GM03348 (cell line): ENCODE data around the gene ACTG2.
A peak's percentile ranks its signal among the peaks of the same experiment; 100 is the strongest.

Source experiments
- DNase-seq: peaks from one replicate; pipeline ENCODE4 v3.0.0; 2012; ENCODE audit warnings: low spot score

ACTG2 gene

GRCh38 chr2:73914667-73915066 is 21.9 kb downstream of the ACTG2 start:
- no peak for DNase-seq

- DNase-seq, result no peak
Measured at GRCh38 chr2:73915437-73915993, 22.7 kb downstream of the ACTG2 start.

GRCh38 chr2:73916666-73917065 is 23.9 kb downstream of the ACTG2 start:
- no peak for DNase-seq

- DNase-seq, result no peak
Measured at GRCh38 chr2:73917296-73917695, 24.5 kb downstream of the ACTG2 start.

GRCh38 chr2:73917696-73918207 is 24.9 kb downstream of the ACTG2 start:
- no peak for DNase-seq

- no peak for DNase-seq
Measured at GRCh38 chr2:73918856-73919255, 26.0 kb downstream of the ACTG2 start.

- no peak for DNase-seq
Measured at GRCh38 chr2:73919596-73920228, 26.9 kb downstream of the ACTG2 start.

GRCh38 chr2:73920577-73921545 is 28.1 kb downstream of the ACTG2 start:
- peak; percentile 18 for DNase-seq

- DNase-seq, result no peak
Measured at GRCh38 chr2:73921581-73921980, 28.8 kb downstream of the ACTG2 start.

- DNase-seq, result no peak
Measured at GRCh38 chr2:73922681-73923080, 29.9 kb downstream of the ACTG2 start.

- DNase-seq, result no peak
Measured at GRCh38 chr2:73925033-73925704, 32.4 kb downstream of the ACTG2 start.

GRCh38 chr2:73925853-73926492 is 33.2 kb downstream of the ACTG2 start:
- no peak for DNase-seq

- DNase-seq, result peak; percentile 98
Measured at GRCh38 chr2:73926493-73927327, 33.9 kb downstream of the ACTG2 start, which contains the start of gene DGUOK. TSS of gene DGUOK (plus strand) at chr2:73926880. CDS start at chr2:73926911, 31 bp downstream.

GRCh38 chr2:73927344-73927743 is 34.5 kb downstream of the ACTG2 start:
- no peak for DNase-seq

- no peak for DNase-seq
Measured at GRCh38 chr2:73928963-73929347, 36.1 kb downstream of the ACTG2 start.

GRCh38 chr2:73930386-73930785 is 37.6 kb downstream of the ACTG2 start:
- DNase-seq, result no peak

- DNase-seq, result peak; percentile 13
Measured at GRCh38 chr2:73931531-73932500, 39.0 kb downstream of the ACTG2 start.

- no peak for DNase-seq
Measured at GRCh38 chr2:73933194-73933593, 40.4 kb downstream of the ACTG2 start.

GRCh38 chr2:73935641-73936040 is 42.8 kb downstream of the ACTG2 start:
- no peak for DNase-seq
